ENCODE data around the gene DOCK2. TPM values are rescaled to one million over a fixed set of nuclear protein-coding genes. Genes with fewer than 3 reads are reported as not detected.

Gene DOCK2
- total and polyA plus RNA-seq, 2 of the 8 experiments (the other 6 are each of a cell fraction or from before 2014, with no cell fraction given), result 3.9 to 5.7 TPM

- Histone ChIP-seq H2AK5ac (ENCODE audit: low read depth, low read length) (no peak overlapping the region), H4K8ac (ENCODE audit: extremely low read depth, insufficient read depth, low read length) (no peak overlapping the region), H3K4me1 (replicated peaks in 1 of 4; ENCODE audit: control insufficient read depth in 3 of 4, insufficient read depth in 4 of 4, low read length in 3 of 4) (no peaks in the 10 kb centered on the region), H2BK120ac (replicated peaks; ENCODE audit: low read depth, low read length) (no peak overlapping the region), H3K27me3 (replicated peaks in 1 of 4; ENCODE audit: control insufficient read depth in 3 of 4, extremely low read depth in 1 of 4, insufficient read depth in 3 of 4, low read length in 3 of 4) (peaks cover 0 to 1% (median 0%) of the 10 kb centered on the region in 4 experiments; a peak in 1 of 7 replicates), H2AFZ (ENCODE audit: low read length) (no peak overlapping the region), H3K23ac (ENCODE audit: insufficient read length) (no peak overlapping the region), H3K4me2 (ENCODE audit: insufficient read depth in 1 of 2, low read depth in 2 of 2, low read length in 2 of 2) (no peak overlapping the region), H3K56ac (replicated peaks; ENCODE audit: insufficient read length, low read depth, low read length) (no peak overlapping the region), H2BK12ac (ENCODE audit: low read depth, low read length) (no peak overlapping the region), H3K79me2 (ENCODE audit: control insufficient read depth in 1 of 2, insufficient read depth in 2 of 2, low read length in 2 of 2) (no peaks in the 10 kb centered on the region), H3K79me1 (ENCODE audit: low read depth, low read length) (no peaks in the 10 kb centered on the region), H3K23me2 (ENCODE audit: low read depth, low read length) (no peaks in the 10 kb centered on the region), H4K20me1 (replicated peaks in 1 of 2; ENCODE audit: control insufficient read depth in 1 of 2, insufficient read depth in 2 of 2, low read length in 2 of 2) (no peaks in the 10 kb centered on the region), H3K4me3 (ENCODE audit: extremely low read depth in 1 of 4, insufficient read depth in 2 of 4, low read depth in 3 of 4, low read length in 4 of 4) (no peak overlapping the region), H3K9me3 (ENCODE audit: insufficient read depth in 2 of 2, low read depth in 1 of 2, low read length in 1 of 2) (no peaks in the 10 kb centered on the region), H3K4ac (replicated peaks; ENCODE audit: insufficient read length, low read depth, low read length) (no peak overlapping the region), H2BK5ac (ENCODE audit: low read depth, low read length) (no peak overlapping the region), H3K14ac (ENCODE audit: insufficient read length) (no peak overlapping the region), H3K27ac (ENCODE audit: low read depth, low read length) (no peak overlapping the region), H3K36me3 (ENCODE audit: control insufficient read depth in 2 of 4, insufficient read depth in 4 of 4, low read length in 3 of 4) (no peaks in the 10 kb centered on the region; a peak in 1 of 8 replicates), H3K9ac (replicated peaks in 1 of 4; ENCODE audit: extremely low read depth in 1 of 4, low read depth in 3 of 4, low read length in 3 of 4) (no peak overlapping the region), H4K91ac (replicated peaks; ENCODE audit: insufficient read length, low read length) (no peak overlapping the region), H2BK15ac (ENCODE audit: low read length) (no peak overlapping the region), H4K5ac (ENCODE audit: insufficient read length, low read depth, low read length) (no peak overlapping the region), H3K18ac (ENCODE audit: extremely low read depth, low read length) (no peak overlapping the region), H2BK20ac (ENCODE audit: low read length) (no peak overlapping the region)
- no peak for FAIRE-seq
- WGBS, 2 experiments (ENCODE audit: extremely low coverage in 1 of 2, insufficient coverage in 1 of 2, insufficient read length in 1 of 2, insufficient replicate concordance in 2 of 2, low coverage in 1 of 2, low lambda C conversion rate in 2 of 2, missing lambda C conversion rate in 1 of 2), result 89% methylated on average over 3 of the region's 3 CpGs; no CpG with 5 or more reads in 1 of the 2 experiments
- CTCF ChIA-PET (ENCODE audit: partially characterized antibody), result interaction anchor here (0.8 to 4.2 kb wide), 3 partner anchors 9 to 71 kb away, joined by 3 to 21 read pairs (median 3); no protein-coding TSS in a partner anchor
- POLR2A ChIA-PET (ENCODE audit: partially characterized antibody), result no interaction called here
- DNase-seq (ENCODE audit: low read depth in 1 of 2, low spot score in 2 of 2), result no peak
These were observed 223.5 kb downstream of the DOCK2 start for GRCh38 chr5:169860585-169860984.
